Measurements from ENCODE around the gene TSPAN14. TPM values are rescaled to one million over a fixed set of nuclear protein-coding genes. Genes with fewer than 3 reads are reported as not detected.

Gene TSPAN14
- total RNA-seq, 1 experiment from 2014 or later = 46.8 TPM

- no peaks in the 10 kb centered on the region; a peak in 1 of 7 replicates for H3K36me3 Mint-ChIP-seq (ENCODE audit: insufficient read depth in 1 of 3, low read depth in 3 of 3)
- Histone ChIP-seq H3K79me2 (ENCODE audit: insufficient read depth, low read length) (no peaks in the 10 kb centered on the region), H3K27me3 (ENCODE audit: insufficient read depth, low read length) (no peaks in the 10 kb centered on the region), H2BK20ac (ENCODE audit: low read depth, low read length, poor library complexity, severe bottlenecking) (no peak overlapping the region), H4K91ac (ENCODE audit: insufficient read length, low read depth, low read length) (no peak overlapping the region), H3K23me2 (ENCODE audit: insufficient read length, low read depth, low read length, poor library complexity, severe bottlenecking) (no peaks in the 10 kb centered on the region), H4K8ac (replicated peaks; ENCODE audit: insufficient read length, low read depth, low read length) (no peak overlapping the region), H2BK5ac (ENCODE audit: insufficient read length, low read length) (no peak overlapping the region), H4K20me1 (ENCODE audit: control insufficient read depth, insufficient read depth, insufficient read length) (no peaks in the 10 kb centered on the region), H3K18ac (ENCODE audit: insufficient read length, low read depth, low read length) (no peak overlapping the region), H2BK12ac (ENCODE audit: insufficient read length, low read depth, low read length) (no peak overlapping the region), H3K4me2 (ENCODE audit: insufficient read depth, insufficient read length, low read length) (no peak overlapping the region), H3K4ac (ENCODE audit: low read depth, low read length) (no peak overlapping the region), H3K27ac (ENCODE audit: insufficient read length, low read depth, low read length) (no peak overlapping the region), H4K5ac (ENCODE audit: insufficient read length, low read depth, low read length) (no peak overlapping the region), H3K56ac (ENCODE audit: insufficient read length, low read depth, low read length) (no peak overlapping the region), H3K23ac (ENCODE audit: insufficient read length, low read depth, low read length) (no peak overlapping the region), H2BK120ac (ENCODE audit: low read depth, low read length, poor library complexity, severe bottlenecking) (no peak overlapping the region), H3K4me1 (ENCODE audit: insufficient read depth, low read length) (no peaks in the 10 kb centered on the region), H3K79me1 (ENCODE audit: insufficient read depth, low read depth, low read length, poor library complexity, severe bottlenecking) (no peaks in the 10 kb centered on the region), H3K9me3 (ENCODE audit: control insufficient read depth, low read depth, low read length) (no peaks in the 10 kb centered on the region), H2AK5ac (ENCODE audit: insufficient read length, low read length) (no peak overlapping the region), H3K14ac (ENCODE audit: insufficient read depth, low read length) (no peak overlapping the region), H2BK15ac (ENCODE audit: low read depth, low read length) (no peak overlapping the region), H2AFZ (ENCODE audit: low read length) (no peak overlapping the region), H3K9ac (ENCODE audit: extremely low read depth, insufficient read length, low read length) (no peak overlapping the region), H3T11ph (ENCODE audit: low read length) (no peak overlapping the region)
- H3K4me3 Mint-ChIP-seq = no peak overlapping the region
- TF ChIP-seq CTCF (conservative IDR thresholded peaks at IDR 0.05) = no peak
- H3K9me3 Mint-ChIP-seq = peaks cover 0 to 2% of the 10 kb centered on the region in 2 experiments; a peak in 1 of 5 replicates
- peaks cover 3% of the 10 kb centered on the region; the same call in 1 of the 2 replicates for H3K27me3 Mint-ChIP-seq (ENCODE audit: low read depth)
- H3K4me1 Mint-ChIP-seq = no peaks in the 10 kb centered on the region
- H3K27ac Mint-ChIP-seq = no peak overlapping the region
- no peak for DNase-seq
- WGBS (ENCODE audit: extremely low coverage, insufficient read length, low lambda C conversion rate) = no CpG with 5 or more reads among the region's 9 CpGs
These were observed 117.2 kb downstream of the TSPAN14 start for GRCh38 chr10:80571352-80571751.
